ENCODE results near the gene HNRNPK.
A peak's percentile ranks its signal among the peaks of the same experiment; 100 is the strongest.

The HNRNPK gene

DNA sequence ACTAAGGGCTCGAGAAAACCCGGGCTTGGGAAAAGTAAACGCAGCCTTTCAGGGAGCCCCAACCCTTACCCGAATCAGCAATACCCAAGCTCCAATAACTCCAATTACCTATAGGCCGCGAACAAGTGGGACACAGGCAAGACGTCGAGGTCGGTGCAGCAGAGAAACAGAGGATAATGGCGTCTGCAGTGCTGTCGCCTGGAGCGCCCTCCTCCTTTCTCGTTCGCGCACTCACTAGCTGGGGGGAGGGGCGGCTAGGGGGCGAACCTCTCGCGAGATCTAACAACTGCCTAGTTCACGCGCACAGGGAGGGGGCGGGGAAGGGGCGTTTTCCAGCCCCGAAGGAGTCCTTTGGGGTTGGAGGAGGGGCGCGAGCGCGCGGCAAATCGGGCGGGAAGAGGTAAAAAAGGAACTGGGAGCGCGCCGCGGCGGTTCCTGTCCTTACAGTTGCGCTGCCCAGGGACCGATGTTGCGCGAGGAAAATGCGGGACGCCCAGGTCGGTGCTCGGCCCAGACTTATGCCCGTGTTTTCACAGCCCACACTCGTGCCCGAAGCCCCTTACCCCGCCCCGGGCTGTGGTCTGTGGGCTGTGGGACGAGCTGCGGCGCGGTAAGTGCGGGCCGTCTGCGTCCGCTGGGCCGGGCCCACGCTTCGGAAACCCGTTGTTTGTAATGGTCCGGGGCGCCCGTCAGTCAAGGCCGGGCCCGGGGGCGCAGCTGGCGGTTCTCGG lies 545 bp upstream of the HNRNPK start, which contains the start of gene RMI1:
Gene RMI1, plus strand, starts transcription at position 411 of the 731 bp plus-strand sequence. CDS start 20,182 bp downstream, outside the sequence.
- TF ChIP-seq, protein P1, sequence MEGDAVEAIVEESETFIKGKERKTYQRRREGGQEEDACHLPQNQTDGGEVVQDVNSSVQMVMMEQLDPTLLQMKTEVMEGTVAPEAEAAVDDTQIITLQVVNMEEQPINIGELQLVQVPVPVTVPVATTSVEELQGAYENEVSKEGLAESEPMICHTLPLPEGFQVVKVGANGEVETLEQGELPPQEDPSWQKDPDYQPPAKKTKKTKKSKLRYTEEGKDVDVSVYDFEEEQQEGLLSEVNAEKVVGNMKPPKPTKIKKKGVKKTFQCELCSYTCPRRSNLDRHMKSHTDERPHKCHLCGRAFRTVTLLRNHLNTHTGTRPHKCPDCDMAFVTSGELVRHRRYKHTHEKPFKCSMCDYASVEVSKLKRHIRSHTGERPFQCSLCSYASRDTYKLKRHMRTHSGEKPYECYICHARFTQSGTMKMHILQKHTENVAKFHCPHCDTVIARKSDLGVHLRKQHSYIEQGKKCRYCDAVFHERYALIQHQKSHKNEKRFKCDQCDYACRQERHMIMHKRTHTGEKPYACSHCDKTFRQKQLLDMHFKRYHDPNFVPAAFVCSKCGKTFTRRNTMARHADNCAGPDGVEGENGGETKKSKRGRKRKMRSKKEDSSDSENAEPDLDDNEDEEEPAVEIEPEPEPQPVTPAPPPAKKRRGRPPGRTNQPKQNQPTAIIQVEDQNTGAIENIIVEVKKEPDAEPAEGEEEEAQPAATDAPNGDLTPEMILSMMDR (IDR thresholded peaks at IDR 0.05; ENCODE audit: low read depth, low read length, missing control alignments) = peak; percentile 29
- peak within 1 kb of the TSS; percentile 99 for H3K4me3 ChIP-seq (ENCODE audit: low read depth, low read length)
- in situ Hi-C loops (cut with HindIII; ENCODE audit: low sequenced_read_pairs) = no loop called here
- peak; percentile 95 for DNase-seq (ENCODE audit: low read depth)

DNA sequence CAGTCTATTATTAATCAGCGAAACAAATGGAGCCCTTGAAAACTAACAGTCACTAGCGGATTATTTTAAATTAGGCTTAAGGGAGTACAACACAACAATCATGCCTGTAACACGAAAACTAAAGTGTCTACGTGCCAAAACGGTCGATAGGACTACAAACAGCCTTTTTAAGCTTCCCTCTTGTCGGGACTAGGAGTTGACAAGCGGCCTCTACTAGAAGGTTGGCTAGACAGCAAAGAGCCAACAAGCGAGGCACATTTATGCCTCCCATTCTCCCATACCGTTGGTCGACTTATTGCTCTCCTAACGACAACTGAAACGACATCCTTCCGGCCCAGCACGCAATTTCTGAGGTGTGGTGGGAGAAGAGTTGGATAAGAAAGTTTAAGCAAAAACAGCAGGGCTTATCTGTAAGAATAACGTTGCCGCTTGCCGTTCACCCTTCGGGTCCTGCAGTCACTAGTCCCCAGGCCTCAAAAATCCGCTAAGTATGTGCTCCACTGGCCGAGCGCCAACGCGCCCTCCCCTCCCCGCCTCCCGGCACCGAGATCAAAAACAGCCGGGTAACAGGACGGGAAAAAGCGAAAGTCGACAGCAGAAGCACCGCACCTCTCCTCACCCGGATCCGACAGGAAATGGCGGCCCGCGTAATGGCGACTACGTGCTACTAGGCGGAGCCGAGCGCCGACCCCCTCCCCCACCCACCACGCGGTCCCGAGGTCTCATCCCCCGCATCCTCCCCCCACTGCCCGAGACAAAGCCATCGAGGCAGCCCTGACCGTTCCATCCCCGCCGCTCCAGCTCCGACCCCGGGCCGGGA lies 813 bp downstream of the HNRNPK start:
- in situ Hi-C loops (cut with HindIII; ENCODE audit: low sequenced_read_pairs) = no loop called here
- TF ChIP-seq, protein P1 (IDR thresholded peaks at IDR 0.05; ENCODE audit: low read depth, low read length, missing control alignments) = no peak
- peak overlapping the region; percentile 99 for H3K4me3 ChIP-seq (ENCODE audit: low read depth, low read length)
- DNase-seq (ENCODE audit: low read depth) = peak; percentile 50

DNA sequence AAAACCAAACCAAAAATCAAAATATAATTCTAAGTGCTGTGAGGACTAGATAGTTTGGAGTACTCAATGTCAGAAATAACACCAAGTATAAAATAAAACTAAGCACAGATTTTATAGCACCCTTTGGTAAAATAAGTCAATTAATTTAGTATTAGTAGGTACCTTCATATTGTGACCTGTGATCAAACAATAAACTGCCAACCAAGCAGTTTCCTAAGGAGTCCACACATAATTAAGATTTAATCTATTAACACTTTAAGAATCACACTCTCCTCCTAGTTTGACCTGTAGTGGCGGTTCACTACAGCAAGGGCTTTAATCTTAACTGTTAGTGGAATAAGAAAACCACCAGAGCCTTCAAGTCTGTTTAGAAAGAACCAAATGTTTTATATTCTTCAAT lies 2.8 kb downstream of the HNRNPK start:
- H3K4me3 ChIP-seq (ENCODE audit: low read depth, low read length) = peak overlapping the region; percentile 99
- in situ Hi-C loops (cut with HindIII; ENCODE audit: low sequenced_read_pairs) = no loop called here
- DNase-seq (ENCODE audit: low read depth) = no peak
- TF ChIP-seq, protein P1 (IDR thresholded peaks at IDR 0.05; ENCODE audit: low read depth, low read length, missing control alignments) = no peak

DNA sequence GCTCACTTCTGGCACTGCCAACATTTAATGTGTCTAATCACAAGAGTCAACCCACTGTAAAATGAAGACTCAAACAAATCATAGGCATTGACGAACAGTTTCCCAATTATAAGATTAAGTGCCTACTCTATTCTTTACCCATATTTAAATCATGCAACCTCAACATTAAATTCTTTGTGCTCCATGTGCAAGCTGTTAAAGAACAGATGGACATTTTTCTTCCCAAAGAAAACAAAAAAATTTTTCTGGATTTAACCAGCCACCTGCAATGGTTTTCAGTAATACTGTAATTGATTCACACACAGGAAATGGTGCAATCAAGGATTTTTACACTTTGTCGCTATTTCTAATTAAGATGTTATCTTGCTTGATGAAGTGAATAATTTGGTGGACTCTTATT lies 3.6 kb downstream of the HNRNPK start:
- no peak overlapping the region for H3K4me3 ChIP-seq (ENCODE audit: low read depth, low read length)
- TF ChIP-seq, protein P1 (IDR thresholded peaks at IDR 0.05; ENCODE audit: low read depth, low read length, missing control alignments) = no peak
- DNase-seq (ENCODE audit: low read depth) = no peak
- in situ Hi-C loops (cut with HindIII; ENCODE audit: low sequenced_read_pairs) = no loop called here

DNA sequence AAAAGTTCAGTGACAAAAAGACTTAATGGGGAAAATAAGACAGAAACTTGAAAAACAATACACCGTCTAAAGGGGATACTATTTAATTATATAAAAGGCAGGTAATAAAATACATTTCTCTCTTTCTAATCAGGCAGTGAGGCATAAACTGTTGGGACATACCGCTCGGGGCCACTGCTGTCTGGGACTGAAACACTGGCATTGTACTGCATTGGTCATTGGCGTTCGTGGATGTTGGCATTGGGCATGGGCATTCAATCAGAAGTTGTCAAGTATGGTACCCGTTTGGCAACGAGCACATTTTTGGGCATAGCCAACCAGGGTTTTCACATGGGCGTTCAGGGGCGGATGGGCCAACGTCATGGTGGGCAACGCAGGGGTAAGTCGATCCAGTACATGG lies 4.7 kb downstream of the HNRNPK start:
- DNase-seq (ENCODE audit: low read depth) = no peak
- in situ Hi-C loops (cut with HindIII; ENCODE audit: low sequenced_read_pairs) = no loop called here
- H3K4me3 ChIP-seq (ENCODE audit: low read depth, low read length) = no peak overlapping the region
- TF ChIP-seq, protein P1 (IDR thresholded peaks at IDR 0.05; ENCODE audit: low read depth, low read length, missing control alignments) = no peak

DNA sequence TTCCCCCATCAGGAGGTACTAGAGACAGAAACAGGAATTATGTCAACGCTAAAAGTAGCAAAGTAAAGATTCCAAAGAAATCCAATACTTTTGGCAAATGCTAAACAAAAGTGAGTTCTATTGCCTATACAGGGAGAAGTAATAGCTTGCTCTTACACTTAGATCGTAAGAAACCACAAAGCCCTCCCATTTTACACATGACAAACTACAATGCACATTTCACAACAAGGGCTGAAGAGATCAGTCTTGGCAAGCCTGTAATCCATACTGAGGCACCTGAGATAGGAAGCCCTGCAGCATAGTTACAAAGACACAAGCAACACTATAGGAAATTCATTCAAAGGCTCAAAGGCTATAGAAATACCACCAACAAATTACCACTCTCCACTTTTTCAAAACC lies 7.7 kb downstream of the HNRNPK start:
- DNase-seq (ENCODE audit: low read depth) = no peak
- in situ Hi-C loops (cut with HindIII; ENCODE audit: low sequenced_read_pairs) = no loop called here
- TF ChIP-seq, protein P1 (IDR thresholded peaks at IDR 0.05; ENCODE audit: low read depth, low read length, missing control alignments) = no peak
- no peak overlapping the region for H3K4me3 ChIP-seq (ENCODE audit: low read depth, low read length)

Data from astrocyte of the cerebellum (primary cell).